Cardiac septum (tissue), 1 donor: ENCODE measurements around the gene TBC1D23. TPM values are rescaled to one million over a fixed set of nuclear protein-coding genes. Genes with fewer than 3 reads are reported as not detected.
A peak's percentile ranks its signal among the peaks of the same experiment; 100 is the strongest.
"Not testable (repeated sequence)": the region's sequence is repeated elsewhere in the genome, so short reads cannot be mapped to it uniquely, and the experiment has no call there.

Source experiments
- DNase-seq: peaks from one replicate; pipeline ENCODE4 v3.0.0-alpha.2; 2020; ENCODE audit warnings: low spot score
- intact Hi-C: fragments of 100-400 bp; cut with DNase I; formaldehyde crosslinking; loops from one replicate; pipeline ENCODE4 v1.14.0; 2022
- total RNA-seq: library from RNA; stranded (reverse); fragmentation: NEBNext Ultra II Directional; extraction: Animal tissue kit (Norgen Biotek cat#: 25700); gene quantifications from one replicate; pipeline ENCODE4 v1.2.1, GENCODE V29; 2021
- donor health status: DM: no; HTN: no; CAD: no.

TBC1D23 gene
- total RNA-seq, 1 donor from 2014 or later, result 35.1 TPM

DNA sequence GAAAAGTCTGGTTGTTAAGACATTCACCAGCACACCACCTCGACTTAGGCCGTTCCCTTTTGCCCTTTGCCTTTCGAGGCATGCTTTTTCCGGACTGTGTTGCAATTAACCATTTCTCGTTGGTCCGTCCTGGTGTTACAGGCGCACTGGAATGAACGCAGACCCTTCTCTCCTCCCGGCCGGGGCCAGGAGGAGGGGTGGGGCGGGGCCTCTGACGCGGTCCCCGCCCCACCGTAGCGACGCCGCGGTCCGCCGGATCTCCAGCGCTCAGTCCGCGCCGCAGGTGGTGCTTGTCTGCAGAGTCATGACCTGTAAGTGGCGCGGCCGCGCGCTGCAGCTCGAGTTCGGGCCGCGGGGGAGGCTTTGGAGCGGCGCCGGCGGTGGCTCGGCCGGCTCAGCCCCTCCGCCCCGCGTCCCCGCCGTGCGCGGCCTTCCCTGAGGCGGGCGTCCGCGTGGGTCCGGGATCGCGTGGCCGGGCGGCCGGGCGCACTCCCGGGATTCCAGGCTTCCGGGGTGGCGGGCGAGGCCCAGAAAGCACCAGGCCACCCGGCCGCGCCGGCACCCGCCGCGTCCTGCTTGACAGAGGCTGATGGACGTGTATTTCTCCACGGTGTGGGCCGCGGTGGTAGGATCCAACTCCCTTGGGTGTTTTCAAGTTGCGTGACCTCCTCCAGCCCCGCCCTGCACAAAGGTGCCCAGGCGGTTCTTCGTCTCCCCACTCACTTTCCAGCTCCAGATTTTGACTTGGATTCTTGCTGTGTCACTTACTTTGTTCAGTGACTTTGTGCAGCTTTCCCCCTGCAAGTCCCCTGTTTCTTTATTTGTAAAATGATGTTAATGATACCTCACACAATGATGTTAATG lies 73.9 kb downstream of the TBC1D23 start, which contains the start of gene NIT2:
Gene NIT2, plus strand, starts transcription at position 270 of the 864 bp plus-strand sequence. Its CDS starts 35 bp downstream, at position 305.
- DNase-seq, result peak; percentile 95
- intact Hi-C loops, result loop anchor here (1.0 kb wide), 1 partner anchor 67 kb away; the partner anchor contains the start of genes LNP1 and TOMM70

DNA sequence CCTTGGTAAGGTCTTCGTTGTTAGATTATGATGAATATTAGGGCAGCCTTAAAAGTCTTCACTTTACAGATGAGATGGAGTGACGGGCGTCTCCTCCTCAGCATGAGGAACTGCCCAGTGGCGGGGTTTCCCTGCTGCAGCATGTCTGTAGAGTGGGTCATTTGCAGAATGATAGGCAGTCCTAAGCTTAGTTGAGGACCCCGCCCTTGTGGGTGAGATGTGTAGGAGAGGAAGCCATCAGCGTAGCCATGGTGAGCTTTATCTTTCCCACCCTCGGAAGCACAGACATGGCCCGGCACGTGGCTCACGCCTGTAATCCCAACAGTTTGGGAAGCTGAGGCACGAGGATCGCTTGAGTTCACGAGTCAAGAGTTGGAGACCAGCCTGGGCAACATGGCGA lies 74.6 kb downstream of the TBC1D23 start:
- intact Hi-C loops, result no loop called here
- peak; percentile 79 for DNase-seq

DNA sequence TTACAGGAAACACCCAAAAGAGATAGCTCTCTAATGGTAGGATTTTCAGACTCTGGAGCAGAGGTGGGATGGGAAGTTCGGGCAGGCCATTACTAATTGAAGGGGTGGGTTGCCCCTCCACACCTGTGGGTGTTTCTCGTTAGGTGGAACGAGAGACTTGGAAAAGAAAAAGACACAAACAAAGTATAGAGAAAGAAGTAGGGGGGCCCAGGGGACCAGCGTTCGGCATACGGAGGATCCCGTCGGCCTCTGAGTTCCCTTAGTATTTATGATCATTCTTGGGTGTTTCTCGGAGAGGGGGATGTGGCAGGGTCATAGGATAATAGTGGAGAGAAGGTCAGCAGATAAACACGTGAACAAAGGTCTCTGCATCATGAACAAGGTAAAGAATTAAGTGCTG lies 75.4 kb downstream of the TBC1D23 start:
- DNase-seq, intact Hi-C loops: not testable (repeated sequence)

DNA sequence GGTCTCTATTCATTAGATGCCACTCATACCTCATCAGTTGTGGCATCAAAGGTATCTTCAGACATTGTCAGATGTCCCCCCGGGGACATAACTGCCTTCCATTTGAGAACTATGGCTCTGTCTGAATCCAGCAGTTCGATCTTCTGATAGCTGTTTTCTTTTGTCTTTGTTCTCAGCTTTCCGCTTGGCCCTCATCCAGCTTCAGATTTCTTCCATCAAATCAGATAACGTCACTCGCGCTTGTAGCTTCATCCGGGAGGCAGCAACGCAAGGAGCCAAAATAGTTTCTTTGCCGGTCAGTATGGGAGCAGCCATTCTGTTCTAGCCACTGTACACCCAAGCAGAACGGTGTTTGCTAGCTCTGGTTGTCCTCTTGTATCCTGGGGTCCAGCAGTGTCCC lies 78.1 kb downstream of the TBC1D23 start:
- intact Hi-C loops, result no loop called here
- DNase-seq, result no peak

DNA sequence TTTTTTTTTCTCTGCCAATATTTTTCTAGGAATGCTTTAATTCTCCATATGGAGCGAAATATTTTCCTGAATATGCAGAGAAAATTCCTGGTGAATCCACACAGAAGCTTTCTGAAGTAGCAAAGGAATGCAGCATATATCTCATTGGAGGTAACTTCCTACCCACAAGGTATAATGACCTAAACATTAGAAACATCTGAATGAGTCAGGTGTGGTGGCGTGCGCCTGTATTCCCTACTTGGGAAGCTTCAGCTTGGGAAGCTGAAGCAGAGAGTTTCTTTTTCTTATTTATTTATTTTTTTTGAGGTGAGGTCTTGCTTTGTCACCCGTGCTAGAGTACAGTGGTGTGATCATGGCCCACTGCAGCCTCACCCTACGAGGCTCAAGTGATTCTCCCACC lies 79.0 kb downstream of the TBC1D23 start:
- DNase-seq, result no peak
- intact Hi-C loops, result no loop called here

DNA sequence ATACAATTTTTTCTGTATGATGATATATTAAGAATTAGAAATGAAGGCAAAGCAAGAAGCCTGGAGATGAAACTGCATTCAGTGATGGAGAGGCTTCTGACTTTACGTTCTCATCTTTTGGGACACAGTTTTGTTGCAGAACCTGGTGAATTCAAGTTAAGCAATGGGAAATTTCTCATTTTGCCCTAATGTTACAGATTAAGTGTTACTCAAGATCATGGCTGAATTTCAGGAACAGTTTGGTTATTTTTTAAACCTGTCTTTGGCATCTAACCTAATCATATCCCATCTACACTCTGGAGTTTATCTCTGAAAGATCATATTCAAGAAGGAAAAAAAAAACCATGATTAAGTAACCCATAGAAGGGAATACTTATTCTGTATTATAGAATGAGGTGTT lies 79.7 kb downstream of the TBC1D23 start:
- DNase-seq, result no peak
- intact Hi-C loops, result no loop called here

DNA sequence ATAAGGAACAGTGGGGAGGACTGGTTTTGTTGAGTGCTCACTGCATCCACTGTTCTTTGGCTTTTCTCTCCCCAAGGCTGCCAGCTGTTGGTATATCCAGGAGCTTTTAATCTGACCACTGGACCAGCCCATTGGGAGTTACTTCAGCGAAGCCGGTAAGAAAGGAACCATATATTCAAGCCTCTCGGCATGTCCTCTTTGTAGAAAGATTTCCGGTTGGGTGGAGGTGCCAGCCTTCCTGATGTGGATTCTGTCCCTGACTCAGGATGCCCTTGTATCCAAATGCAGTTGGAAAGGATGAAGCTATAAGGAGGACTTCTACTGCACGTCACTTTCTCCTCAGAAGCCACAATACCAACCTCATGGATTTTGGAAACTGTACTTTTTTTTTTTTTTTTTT lies 87.9 kb downstream of the TBC1D23 start:
- intact Hi-C loops, result no loop called here
- no peak for DNase-seq

DNA sequence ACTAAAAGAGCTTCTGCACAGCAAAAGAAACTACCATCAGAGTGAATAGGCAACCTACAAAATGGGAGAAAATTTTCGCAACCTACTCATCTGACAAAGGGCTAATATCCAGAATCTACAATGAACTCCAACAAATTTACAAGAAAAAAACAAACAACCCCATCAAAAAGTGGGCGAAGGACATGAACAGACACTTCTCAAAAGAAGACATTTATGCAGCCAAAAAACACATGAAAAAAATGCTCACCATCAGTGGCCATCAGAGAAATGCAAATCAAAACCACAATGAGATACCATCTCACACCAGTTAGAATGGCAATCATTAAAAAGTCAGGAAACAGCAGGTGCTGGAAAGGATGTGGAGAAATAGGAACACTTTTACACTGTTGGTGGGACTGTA lies 91.0 kb downstream of the TBC1D23 start:
- intact Hi-C loops, DNase-seq: not testable (repeated sequence)

DNA sequence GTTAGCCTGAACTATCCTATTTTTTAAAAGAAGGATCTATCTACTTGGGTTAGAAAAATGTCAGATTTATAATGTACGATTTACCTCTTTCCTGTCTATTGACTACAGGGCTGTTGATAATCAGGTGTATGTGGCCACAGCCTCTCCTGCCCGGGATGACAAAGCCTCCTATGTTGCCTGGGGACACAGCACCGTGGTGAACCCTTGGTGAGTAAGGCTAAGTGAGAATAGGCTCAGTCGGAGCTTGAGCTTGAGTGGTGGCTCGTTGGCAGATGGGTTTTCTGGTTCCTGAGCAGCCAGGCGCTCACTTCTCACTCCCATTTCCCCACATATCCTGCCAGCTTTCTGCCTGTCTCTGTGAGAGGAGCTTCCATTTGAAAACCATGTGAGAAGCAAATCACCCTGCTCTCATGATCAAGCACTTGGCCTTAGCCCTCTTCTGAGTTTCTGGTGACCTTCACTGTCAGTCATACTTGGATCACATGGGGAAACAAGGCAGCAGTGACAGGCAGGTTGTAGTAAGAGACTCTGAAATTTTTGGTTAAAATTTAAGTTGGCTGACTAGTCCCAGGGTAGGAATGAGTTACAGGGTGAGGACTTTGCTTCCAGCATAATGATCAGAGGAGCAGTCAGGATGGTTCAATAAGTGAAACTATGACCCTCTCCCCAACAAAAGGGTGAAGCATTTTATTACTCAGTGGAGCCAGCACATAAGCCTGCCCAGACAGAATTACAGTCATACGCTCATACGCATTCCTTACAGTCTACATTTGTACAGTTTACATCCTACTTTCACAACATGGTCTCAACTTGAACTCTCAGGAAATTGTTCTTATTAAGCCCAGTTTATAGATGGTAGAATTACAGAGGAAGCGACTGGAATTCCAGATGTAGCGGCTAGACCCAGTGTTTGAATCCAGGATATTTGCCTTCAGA lies 91.8 kb downstream of the TBC1D23 start:
- DNase-seq, result no peak
- intact Hi-C loops, result no loop called here

DNA sequence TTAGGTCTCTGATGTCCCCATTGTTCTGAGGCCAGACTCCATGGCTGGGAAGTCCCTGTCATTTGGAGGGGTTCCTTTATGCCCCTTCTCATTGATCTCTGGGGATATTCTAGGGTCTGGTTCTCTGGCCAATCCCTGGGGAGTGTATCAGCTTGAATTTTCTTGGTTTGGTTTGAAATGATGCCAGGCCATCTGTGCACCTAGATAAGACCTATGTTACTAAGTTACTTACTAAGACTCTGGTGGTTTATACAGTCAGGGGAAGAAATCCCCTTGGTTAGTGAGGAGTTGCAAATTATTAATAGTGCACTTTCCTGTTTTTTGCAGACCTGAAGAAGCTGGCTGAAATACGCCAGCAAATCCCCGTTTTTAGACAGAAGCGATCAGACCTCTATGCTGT lies 94.1 kb downstream of the TBC1D23 start:
- intact Hi-C loops, result no loop called here
- no peak for DNase-seq

DNA sequence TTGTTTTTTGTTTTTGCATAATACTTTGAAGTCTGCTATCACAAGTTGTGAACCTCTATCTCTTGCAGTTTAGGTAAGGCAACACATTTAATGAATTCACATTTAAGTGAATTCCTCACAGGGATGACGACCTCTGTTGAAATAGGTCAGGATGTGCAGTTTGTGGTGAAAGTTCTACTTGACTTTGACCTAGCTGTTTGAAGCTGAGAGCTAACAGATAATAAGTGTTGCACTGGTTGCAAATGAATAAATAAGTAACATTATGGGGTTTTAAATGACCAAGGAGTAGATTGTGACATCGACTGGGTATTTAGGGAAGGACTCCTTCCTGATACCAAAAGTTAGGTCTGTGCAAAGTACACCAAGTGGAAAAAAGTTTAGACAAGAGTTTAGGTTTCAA lies 97.6 kb downstream of the TBC1D23 start:
- intact Hi-C loops, result no loop called here
- DNase-seq, result no peak

DNA sequence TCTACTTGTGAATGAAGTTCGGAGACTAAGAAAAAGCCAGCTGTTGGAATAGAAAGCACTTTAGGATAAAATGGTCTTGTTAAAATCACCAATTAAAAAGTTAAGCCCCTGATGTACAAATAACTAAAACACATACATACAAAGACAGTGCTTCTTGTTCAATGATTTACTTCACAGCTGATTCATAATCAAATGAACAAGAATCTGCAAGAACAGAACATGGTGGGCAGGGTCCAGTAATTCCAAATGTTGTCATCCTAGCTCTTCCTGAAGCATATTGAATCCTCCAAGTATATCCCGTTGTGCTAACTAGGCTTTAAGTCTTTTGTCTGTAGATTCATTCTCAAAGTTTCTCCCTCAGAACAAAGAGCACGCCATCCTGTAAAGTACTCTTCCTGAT lies 98.2 kb downstream of the TBC1D23 start:
- intact Hi-C loops, result no loop called here

DNA sequence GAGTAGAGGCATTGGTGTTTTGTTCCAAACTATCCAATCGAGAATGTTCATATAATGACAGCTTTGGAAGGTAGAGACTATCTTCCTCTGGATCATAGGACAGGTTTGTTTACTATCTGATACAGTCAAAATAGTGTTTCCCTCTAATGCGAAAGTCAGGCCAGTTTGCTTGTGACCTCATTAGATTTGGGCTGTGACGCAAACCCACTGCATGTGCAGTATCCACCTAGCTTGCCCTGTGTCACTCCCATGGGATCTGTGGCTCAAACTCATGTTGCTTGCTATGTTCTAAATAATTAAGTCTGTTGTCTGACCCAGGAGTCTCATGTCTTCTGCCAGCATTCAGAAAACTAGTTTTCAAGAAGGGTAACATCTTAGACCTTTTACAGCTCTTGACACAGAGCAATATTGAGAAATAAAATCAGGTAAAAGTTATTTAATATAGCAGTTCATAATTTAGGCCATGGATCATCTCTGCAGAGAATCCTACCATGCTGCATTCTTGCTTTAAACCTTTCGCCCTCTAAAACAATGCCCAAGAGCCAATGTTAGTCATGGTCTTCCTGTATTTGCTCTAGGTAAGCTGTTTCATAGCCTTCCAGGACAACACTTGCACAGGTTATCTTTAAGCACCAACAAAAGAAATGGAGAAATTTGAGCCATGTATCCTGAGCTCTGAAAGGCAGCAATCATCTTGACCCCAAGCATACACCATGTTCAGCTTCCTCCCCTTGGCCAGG lies 100.1 kb downstream of the TBC1D23 start:
- intact Hi-C loops, result no loop called here
- no peak for DNase-seq

More for the DNA sequence above, 98.2 kb downstream of the TBC1D23 start:
- DNase-seq, result no peak

DNA sequence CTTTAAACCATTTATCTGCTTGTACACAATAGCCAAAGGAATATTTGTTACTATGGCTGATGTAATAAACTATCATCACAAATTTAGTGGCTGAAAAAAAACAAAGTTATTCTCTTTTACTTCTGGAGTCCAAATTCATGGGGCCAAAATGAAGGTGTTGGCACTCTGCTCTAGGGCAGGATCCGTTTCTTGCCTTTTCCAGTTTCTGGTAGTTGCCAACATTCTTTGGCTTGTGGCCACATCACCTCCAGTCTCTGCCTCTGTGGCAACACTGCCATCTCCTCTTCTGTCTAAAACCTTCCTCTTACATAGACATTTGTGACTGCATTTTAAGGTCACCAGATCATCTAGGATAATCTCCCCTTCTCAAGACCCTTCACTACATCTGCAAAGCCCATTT lies 101.1 kb downstream of the TBC1D23 start:
- intact Hi-C loops, result no loop called here
- no peak for DNase-seq

DNA sequence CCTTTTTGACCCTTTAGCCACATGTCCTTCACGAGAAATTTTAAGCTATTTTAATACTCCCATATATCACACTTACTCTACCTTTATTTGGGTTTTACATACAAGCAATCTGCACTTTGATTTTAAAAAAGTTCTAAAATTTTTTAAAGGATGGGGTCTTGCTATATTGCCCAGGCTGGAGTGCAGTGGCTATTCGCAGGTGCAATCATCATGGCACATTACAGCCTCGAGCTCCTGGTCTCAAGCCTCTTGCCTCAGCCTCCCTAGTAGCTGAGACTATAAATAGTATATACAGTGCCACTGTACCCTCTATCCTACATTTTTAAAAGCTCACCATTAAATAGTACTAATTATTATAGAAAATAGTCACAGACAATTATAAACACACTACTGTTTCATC lies 103.6 kb downstream of the TBC1D23 start:
- intact Hi-C loops, result no loop called here
- no peak for DNase-seq

DNA sequence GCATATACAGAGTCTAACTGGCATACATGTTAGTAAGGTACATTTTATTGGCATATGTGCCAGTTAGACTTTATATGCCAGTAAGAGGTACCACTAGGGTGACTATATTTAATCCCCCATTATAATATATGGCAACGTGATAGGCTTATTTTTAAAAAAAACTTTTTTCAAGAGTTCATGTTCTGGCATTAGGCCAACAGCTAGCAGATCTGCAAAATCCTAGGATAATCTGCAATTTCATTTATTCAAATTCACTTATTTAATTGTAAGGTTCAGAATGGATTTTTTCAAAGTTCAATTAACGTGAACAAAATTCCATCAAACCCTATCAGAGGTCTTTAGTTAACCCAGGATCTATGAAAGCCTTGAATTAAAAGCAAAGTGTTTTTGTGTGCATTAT lies 105.6 kb downstream of the TBC1D23 start:
- DNase-seq, result no peak
- intact Hi-C loops, result no loop called here

DNA sequence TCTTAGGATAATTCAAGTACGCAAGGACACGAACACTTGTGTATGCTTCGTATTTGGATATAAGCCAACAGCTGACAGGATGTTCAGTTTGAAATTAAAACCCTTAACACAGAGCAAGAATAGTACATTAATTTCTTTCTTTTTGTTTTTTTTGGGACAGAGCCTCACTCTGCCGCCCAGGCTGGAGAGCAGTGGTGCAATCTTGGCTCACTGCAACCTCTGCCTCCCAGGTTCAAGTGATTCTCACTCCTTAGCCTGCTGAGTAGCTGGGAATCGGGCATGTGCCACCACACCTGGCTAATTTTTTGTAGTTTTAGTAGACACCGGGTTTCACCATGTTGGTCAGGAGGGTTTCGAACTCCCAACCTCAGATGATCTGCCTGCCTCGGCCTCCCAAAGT lies 107.6 kb downstream of the TBC1D23 start:
- DNase-seq, result no peak
- intact Hi-C loops, result no loop called here

DNA sequence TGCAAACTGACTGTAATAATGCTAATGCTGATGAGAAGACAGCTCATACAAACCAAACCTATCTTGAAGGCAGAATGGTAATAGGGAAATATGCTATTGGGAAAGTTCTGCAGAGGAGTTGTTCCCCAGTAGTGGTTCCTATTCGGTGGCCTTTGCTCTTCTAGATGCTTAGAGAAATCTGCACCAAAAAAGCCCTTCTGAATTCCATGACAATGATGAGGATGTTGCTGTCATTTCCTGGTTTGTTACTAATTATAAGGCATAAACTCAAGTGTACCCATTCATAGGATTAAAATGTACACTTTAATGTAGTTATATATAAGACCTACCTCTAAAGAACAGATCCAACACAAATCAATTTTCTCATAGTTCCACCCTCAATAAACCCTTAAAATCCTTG lies 110.0 kb downstream of the TBC1D23 start:
- no peak for DNase-seq
- intact Hi-C loops, result no loop called here

DNA sequence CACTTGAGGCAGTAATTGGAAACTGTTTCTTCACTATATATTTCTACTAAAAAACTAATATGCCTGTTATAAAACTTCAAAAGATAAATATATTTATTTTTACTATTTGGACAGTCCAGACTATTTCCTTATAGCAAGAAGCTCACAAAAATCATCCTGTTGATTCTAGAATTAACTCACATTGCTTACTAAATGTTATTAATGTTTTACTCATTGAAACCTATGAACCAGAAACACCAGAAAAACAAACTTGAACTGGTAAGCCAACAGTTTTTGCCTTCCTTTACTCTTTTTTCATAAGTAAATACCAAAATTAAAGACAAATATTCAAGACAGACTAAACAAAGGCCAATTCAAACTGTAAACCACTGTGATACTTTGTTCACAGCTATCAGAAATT lies 113.7 kb downstream of the TBC1D23 start:
- DNase-seq, result no peak
- intact Hi-C loops, result no loop called here
